RPMI7951 (cell line): ENCODE data around the gene PTTG2. TPM values are rescaled to one million over a fixed set of nuclear protein-coding genes. Genes with fewer than 3 reads are reported as not detected.

Source experiments
- DNase-seq: peaks from one replicate; pipeline ENCODE4 v3.0.0-alpha.2; 2012; ENCODE audit warnings: low read depth
- total RNA-seq: library from RNA; depleted of rRNA; stranded (reverse); fragments of >200 nt; shearing (Covaris generic); gene quantifications from 2 replicates; pipeline ENCODE4 v1.2.3, GENCODE V29; 2014; rRNA removed

PTTG2 gene
- total RNA-seq, 1 experiment from 2014 or later, result not detected

DNA sequence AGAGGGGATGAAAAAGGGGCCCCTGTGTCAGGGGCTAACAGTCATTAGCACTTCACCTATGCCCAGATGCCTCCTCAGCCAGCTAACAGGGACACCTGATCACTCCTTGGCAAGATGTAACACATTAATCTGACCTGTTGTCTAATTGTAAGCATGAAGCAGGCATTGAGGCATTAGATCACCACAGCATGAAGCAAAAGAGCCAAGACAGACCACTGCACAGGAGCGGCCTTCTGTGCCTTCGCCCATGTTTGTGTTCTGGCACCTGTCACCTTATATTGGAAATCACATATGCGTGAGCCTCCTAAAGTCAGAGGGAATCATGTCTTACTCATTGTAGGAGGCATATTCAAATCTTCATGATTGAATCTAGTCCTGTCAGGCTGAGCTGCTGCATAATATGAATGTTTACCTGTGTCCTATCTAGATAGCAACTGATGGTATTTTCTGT, 48.4 kb downstream of the PTTG2 start:
- no peak for DNase-seq

DNA sequence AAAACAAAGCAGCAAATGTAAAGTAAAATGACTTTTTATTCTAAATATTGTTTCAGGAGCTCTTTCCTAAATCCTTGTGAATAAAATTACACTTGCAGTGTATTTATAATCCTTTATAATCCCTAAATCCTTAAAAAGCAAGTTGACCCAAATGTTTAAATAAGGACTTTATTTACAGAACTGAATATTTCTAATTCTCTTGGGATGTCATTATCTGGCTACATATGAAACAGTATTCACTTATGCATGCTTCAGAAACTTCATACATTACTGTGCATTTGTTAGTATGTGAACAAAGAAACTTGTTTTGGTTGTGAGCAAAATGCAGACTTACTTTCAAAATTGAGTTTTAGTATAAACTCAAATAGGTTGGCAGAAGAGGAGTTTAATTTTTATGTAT, 49.2 kb downstream of the PTTG2 start:
- DNase-seq, result no peak

DNA sequence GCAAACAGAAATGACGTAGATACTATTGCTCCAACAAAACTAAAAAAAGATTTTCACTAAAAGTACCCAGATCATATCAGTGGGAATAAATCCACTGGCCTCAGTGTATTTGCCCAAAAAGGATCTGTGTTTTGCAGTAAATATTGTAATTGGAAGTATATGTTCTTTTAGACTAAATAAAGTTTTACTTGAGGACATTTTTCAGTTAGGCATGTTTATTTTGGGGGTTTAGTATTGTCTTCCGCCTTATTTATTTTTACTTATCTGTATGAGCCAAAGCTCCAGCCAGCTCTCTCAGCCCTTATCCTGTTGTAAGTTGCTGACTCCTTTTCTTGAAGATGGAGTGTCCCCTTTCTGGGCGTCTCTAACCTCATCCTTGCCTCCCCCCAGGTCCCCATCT, 49.8 kb downstream of the PTTG2 start:
- no peak for DNase-seq

Other genes starting within 250 kb of the PTTG2 start
- 39.8 and 46.6 TPM in 2 replicates for gene PGM2, start 133.7 kb upstream of the PTTG2 start, total RNA-seq
- gene TBC1D1, start 69.3 kb upstream of the PTTG2 start, total RNA-seq, result 66.0 and 68.2 TPM in 2 replicates